Activated CD8-positive, alpha-beta memory T cell treated with anti-CD3 and anti-CD28 coated beads for 36 hours (primary cell): ENCODE measurements around the gene PHKA2. TPM values are rescaled to one million over a fixed set of nuclear protein-coding genes. Genes with fewer than 3 reads are reported as not detected.
"Not testable (repeated sequence)": the region's sequence is repeated elsewhere in the genome, so short reads cannot be mapped to it uniquely, and the experiment has no call there.

Source experiments
- CTCF ChIA-PET: fragments of 350-600 bp; sonication (Branson Sonifier 250); formaldehyde crosslinking; loops from one replicate; lab custom pipeline; 2021; ENCODE audit warnings: antibody characterized with exemption; lab: Charles Lee
- POLR2A ChIA-PET: fragments of 350-600 bp; sonication (Branson Sonifier 250); formaldehyde crosslinking; loops from one replicate; lab custom pipeline; 2021; ENCODE audit warnings: antibody characterized with exemption; lab: Charles Lee
- total RNA-seq, 2 experiments: library from RNA; stranded (reverse); gene quantifications; one replicate each; pipeline ENCODE4 v1.2.3, GENCODE V29; 2021

The PHKA2 gene, protein sequence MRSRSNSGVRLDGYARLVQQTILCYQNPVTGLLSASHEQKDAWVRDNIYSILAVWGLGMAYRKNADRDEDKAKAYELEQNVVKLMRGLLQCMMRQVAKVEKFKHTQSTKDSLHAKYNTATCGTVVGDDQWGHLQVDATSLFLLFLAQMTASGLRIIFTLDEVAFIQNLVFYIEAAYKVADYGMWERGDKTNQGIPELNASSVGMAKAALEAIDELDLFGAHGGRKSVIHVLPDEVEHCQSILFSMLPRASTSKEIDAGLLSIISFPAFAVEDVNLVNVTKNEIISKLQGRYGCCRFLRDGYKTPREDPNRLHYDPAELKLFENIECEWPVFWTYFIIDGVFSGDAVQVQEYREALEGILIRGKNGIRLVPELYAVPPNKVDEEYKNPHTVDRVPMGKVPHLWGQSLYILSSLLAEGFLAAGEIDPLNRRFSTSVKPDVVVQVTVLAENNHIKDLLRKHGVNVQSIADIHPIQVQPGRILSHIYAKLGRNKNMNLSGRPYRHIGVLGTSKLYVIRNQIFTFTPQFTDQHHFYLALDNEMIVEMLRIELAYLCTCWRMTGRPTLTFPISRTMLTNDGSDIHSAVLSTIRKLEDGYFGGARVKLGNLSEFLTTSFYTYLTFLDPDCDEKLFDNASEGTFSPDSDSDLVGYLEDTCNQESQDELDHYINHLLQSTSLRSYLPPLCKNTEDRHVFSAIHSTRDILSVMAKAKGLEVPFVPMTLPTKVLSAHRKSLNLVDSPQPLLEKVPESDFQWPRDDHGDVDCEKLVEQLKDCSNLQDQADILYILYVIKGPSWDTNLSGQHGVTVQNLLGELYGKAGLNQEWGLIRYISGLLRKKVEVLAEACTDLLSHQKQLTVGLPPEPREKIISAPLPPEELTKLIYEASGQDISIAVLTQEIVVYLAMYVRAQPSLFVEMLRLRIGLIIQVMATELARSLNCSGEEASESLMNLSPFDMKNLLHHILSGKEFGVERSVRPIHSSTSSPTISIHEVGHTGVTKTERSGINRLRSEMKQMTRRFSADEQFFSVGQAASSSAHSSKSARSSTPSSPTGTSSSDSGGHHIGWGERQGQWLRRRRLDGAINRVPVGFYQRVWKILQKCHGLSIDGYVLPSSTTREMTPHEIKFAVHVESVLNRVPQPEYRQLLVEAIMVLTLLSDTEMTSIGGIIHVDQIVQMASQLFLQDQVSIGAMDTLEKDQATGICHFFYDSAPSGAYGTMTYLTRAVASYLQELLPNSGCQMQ
- total RNA-seq, result 10 to 100 TPM; 17.7 to 18.0 TPM

DNA sequence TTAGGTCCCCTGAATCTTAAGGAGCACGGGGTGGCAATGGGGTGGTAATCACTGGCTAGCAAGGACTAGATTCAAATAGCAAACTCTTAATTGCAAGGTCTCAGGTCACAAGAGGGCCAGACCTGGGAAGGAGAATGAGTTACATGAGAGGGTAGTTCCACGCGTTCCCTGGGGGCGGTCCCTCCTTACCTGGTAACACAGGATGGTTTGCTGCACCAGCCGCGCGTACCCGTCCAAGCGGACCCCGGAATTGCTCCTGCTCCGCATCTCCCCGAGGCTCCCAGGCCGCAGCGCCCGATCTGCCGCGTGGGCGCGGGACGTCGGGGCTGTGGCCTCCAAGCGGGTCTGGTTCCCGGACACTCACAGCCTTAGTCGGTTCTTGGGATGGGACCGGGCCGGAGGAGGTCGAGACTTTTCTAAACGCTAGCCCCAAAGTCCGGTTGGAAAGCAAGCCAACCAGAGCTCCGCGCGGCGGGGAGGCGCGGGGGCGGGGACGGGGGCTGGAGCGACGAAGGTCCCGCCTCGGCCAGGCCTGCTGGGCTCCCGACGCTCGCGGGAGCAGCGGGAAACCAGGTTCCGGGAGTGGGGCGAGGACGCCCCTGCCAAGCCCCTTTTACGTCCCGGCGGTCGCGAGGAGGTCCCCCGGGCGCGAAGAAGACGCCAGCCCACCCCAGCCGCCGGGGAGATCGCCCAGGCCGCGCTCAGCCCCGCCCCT, at the start of gene PHKA2:
Gene PHKA2, minus strand, starts transcription at position 449 of the 715 bp plus-strand sequence. Its CDS starts 182 bp downstream, at position 267.
- ChIA-PET POLR2A (no interaction called here), CTCF (no interaction called here)

DNA sequence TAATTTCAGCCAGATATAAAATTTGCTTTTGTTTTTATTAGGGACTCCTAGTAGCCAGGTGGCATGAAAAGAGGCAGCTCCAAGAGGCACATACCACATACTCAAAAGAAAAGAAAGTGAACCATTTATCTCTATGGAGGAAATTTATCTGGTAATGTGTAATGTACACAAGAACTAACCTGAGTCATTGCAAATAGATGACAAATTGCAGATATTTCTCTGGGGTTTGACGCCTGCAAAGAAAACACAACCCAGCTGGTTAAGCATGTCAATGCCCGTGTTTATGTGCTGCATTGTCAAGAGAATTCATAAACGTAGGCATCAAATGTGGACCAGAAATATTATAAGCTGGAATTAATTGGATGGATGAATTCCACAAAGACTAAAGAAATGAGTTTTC, 46.9 kb upstream of the PHKA2 start:
- POLR2A ChIA-PET, result no interaction called here
- CTCF ChIA-PET, result no interaction called here

DNA sequence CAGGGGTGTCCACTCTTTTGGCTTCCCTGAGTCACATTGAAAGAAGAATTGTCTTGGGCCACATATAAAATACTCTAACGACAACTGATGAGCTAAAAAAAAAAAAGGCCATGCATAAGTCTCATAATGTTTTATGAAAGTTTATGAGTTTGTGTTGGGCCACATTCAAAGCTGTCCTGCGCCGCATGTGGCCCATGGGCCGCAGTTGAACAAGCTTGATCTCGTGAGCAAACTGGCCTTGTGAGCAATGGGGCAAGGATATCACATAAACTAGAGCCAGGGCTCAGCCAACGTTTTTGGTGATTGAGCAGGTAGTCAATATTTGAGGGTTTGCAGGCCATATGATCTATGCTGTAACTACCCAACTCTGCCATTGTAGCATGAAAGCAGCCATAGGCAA, 44.6 kb upstream of the PHKA2 start:
- CTCF ChIA-PET, result no interaction called here
- POLR2A ChIA-PET, result no interaction called here

DNA sequence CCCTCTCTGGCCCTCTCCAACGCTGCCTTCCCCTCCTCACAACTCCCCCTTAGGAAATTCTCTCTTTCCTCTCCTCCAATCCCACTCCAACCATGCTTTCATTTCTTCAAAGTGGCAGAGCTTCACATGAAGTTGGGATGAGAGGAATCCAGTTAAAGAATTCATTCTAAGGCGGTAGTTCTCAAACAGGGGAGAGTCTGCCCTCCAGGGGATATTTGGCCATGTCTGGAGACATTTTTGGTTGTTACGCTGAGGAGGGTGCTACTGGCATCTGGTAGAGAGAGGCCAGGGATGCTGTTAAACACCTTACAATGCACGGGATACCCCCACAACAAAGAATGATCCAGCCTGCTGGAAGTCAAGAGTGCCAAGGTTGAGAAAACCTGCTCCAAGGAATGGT, 40.5 kb upstream of the PHKA2 start:
- ChIA-PET CTCF (no interaction called here), POLR2A (no interaction called here)

DNA sequence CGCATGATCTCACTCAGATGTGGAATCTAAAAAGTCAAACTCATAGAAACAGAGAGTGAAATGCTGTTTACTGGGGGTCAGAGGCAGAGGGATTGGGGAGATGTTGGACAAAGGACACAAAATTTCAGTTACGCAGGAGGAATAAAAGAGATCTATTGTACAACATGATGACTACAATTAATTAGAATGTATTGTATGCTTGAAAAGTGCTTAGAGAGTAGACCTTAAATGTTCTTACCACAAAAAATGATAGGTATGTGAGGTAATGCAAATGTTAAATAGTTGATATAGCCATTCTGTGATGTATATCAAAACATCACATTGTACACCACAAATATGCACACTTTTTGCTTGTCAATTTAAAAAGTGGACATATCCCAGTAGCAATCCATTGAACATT, 36.1 kb upstream of the PHKA2 start:
- ChIA-PET POLR2A (no interaction called here), CTCF (no interaction called here)

DNA sequence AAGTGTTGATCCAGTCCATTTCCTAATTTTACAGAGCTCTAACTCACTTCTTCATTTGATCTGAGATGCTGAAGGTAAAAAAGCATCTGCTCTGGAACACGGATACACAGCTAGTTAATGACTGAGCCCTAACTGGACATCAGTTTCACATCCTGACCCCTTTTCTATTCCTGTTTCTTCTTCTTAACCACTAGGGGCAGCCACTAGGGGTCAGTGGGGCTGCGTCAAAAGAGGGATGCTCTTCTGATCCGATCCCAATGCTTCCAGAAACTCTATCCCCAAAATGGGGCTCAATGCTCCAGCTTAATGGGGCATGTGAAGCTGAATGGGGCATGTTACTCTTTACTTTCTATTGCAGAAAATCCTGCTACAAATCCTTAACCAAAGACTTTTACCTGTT, 33.4 kb upstream of the PHKA2 start:
- CTCF ChIA-PET, result interaction anchor here (0.5 kb wide), 1 partner anchor 317 kb away, joined by 3 read pairs; no protein-coding TSS in a partner anchor
- POLR2A ChIA-PET, result no interaction called here

DNA sequence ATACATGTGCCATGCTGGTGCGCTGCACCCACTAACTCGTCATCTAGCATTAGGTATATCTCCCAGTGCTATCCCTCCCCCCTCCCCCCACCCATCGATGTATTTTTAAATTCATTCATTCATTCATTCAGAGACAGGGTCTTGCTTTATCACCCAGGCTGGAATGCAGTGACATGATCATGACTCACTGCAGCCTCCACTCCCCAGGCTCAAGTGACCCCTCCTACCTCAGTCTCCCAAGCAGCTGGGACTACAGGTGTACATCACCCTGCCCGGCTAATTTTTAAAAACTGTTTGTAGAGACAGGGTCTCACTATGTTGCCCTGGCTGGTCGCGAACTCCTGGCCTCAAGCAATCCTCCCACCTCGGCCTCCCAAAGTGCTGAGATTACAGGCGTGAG, 32.7 kb upstream of the PHKA2 start:
- POLR2A ChIA-PET, CTCF ChIA-PET: not testable (repeated sequence)

DNA sequence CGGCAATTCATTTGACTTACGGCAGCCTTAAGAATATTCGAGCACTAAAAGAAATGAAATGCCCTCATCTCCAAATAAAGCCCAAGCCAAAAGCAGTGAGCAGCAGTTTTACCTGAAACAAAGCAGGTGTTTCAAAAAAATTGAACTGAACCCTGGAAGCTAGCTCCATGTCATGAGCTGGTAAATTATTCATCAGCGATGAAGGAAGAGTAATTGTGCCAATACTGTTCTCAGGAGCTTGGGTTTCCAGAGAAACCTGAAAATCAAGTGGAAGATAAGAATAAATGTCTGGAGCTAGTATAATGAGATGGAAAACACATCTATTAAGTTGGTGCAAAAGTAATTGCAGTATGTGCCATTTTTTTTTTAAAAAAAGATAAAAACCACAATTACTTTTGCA, 24.0 kb upstream of the PHKA2 start:
- CTCF ChIA-PET, result no interaction called here
- POLR2A ChIA-PET, result no interaction called here

DNA sequence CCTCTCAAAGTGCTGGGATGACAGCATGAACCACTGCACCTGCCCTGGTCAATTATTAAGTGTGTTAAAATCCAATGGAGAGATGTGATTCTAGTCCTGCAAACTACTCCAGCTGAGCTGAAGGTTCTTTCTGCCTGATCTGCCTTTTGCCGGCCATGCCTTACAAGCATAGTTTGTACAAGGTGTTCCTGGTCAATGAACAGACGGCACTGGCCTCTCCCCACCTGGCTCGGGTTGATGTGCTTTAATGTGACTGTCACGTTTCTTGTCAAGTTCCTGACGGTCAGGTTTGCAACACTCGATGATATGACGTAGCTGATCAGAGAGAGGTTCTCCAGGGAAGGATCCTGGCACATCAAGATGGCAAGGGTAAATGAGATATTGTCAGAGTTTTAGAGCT, 23.1 kb upstream of the PHKA2 start:
- ChIA-PET POLR2A (no interaction called here), CTCF (no interaction called here)

DNA sequence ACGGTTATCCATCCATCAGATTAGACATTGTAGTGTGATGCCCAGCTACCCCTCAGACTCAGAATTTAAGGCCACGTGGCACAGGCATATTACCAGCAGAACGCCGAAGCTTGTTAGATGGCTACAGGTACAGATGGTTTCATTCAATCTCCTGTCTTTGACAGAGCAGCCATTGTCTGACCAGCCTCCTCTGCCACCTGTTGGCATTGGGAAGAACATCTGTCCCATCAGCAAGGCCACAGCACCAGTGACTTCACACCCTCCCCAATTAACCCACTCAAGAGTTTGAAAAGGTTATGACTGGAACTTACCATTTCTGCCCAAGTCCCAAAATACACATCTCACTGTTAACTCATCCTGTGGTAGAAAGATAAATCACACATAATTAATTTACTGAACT, 22.0 kb upstream of the PHKA2 start:
- ChIA-PET CTCF (interaction anchor here (0.9 kb wide), 1 partner anchor 15 kb away, joined by 5 read pairs; no protein-coding TSS in a partner anchor), POLR2A (no interaction called here)

DNA sequence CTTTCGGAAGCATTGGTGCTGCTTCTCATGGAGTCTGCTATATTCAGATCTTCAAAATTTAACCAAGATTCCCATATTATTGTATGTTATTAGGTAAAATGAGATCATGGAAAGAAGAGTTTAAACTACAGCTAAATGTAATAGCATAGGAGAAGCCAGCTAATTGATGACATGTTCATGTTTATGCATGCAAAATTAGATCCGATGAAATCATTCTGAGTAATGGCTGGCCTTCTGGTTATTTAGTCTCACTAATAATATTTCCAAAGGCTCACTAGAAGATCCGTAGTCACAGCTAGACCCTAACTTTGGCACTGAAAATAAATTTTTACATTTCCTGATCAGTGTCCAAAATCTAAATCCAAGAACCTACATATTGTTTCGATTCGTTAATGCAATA, 19.8 kb upstream of the PHKA2 start:
- ChIA-PET CTCF (no interaction called here), POLR2A (no interaction called here)

DNA sequence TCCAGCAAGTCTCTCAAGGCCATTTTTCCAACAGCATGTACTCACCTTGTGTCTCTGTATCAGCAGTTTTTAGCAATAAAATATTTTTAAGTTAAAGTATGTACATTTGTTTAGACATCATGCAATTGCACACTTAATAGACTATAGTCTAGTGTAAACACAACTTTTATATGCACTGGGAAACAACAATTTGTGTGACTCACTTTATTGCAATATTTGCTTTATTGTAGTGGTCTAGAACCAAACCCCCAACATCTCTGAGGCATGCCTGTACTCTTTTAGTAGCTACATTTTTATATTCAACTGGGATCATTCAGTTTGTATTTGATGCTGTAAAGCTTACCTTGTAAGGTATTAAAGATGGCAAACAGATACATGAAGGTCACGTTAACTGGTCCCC, 14.7 kb upstream of the PHKA2 start:
- POLR2A ChIA-PET, result no interaction called here

DNA sequence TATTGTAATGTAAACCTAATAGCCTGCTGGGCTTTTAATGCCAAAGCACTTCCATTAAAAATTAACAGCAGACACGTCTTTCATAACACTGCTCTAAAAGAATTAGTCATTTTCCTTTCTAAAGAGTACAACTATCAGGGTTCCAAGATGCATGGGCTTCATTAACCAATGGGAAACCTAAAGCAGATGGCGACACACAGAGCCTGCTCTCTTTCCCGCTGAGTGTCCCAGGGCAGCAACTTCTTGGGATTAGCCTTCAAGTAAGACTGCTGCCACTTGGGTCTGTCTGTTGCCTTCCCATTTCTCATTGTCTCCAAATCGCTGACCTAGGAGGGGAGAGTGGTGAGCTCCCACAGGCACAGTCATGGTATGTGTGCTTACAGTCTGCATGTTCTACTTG, 14.0 kb upstream of the PHKA2 start:
- CTCF ChIA-PET, result no interaction called here
- POLR2A ChIA-PET, result no interaction called here

More for the DNA sequence above, 14.7 kb upstream of the PHKA2 start:
- CTCF ChIA-PET, result interaction anchor here (0.6 kb wide), 1 partner anchor 473 kb away, joined by 4 read pairs; no protein-coding TSS in a partner anchor

DNA sequence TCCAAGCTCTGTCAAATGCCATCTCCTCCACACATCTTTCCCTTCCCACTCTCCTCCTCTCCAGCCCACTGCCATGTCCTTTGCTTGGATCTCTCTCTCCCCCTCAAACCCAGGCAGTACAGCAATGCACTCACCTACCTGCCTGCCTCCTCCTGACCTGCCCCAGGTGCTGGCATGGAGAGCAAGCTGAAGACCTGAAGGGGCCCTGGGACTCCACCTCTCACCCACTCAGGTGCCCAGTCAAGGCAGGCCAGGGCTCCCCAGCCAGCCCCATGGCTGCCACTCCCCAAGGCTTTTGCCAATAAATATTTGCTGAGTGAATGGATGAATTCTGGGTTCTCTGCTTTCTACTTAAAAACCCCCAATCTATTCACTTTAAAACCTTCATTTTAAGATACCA, 12.6 kb upstream of the PHKA2 start:
- CTCF ChIA-PET, result no interaction called here
- POLR2A ChIA-PET, result no interaction called here

DNA sequence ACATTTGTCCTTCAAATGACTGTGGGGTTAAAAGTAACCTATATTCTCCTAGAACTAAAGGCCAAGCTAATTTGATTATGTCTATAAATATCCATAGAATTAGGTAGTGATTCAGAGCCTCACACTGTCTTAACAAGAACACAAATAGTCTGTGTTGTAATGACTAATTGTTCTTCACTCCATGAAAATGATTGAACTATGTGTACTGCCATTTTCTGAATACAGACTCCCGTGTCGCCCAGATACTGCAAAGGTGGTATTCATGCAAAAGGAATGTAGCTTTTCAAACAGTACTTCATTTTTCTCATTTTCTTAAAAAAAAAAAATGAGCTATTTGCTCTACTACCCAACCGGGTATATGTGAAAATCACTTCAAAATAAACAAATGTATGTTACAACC, 11.3 kb upstream of the PHKA2 start:
- ChIA-PET POLR2A (no interaction called here), CTCF (no interaction called here)

DNA sequence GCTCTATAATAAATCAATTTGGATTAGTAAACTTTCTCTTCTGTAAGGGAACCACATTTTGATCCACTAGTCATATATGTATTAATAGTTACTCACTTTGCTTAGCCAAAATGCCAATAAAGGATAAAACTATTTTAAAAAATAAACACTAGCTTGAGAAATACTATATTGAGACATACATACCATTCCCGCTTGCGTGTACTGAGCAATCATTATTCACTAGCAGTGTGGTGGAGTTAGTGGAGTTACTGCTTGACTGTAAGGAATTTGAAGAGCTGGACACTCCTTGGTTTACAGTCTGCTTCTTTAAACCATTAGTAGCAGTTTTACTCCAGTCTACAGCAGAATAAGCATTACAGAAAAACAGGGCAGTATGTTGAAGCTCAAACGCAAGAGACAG, 10.8 kb upstream of the PHKA2 start:
- POLR2A ChIA-PET, result no interaction called here
- CTCF ChIA-PET, result no interaction called here

DNA sequence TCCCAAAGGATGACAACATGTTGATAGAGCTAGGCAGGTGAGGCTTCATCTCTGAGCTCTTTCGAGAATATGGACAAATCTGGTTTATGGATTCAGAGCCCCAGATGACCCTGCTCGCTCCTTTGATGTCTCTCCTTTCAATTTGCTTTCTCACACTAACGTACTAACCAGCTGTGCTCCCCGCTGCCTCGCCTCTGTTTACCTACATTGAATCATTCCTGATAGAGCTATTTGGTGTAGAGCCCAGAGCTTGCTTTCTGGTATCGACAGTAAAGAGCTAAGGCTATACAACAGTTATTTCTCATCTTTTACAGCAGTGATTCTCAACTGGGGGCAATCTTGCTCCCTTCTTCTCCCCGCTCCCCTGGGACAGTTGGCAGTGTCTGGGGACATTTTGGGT, 8.9 kb upstream of the PHKA2 start:
- CTCF ChIA-PET, result no interaction called here
- POLR2A ChIA-PET, result no interaction called here

DNA sequence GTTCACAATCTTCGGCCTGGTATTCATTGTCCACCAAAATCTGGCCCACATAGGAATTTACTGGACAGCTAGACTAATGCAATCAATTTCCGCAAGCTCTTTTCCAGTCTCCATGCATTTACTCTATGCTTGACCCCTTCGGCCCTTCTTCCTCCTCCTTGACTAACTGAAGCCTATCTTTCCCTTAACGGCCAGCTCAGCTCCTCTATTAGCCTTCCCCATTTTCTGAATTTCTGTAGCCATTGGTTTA, 1.2 kb upstream of the PHKA2 start:
- POLR2A ChIA-PET, result interaction anchor here (0.6 kb wide), 1 partner anchor 362 kb away, joined by 3 read pairs; no protein-coding TSS in a partner anchor
- CTCF ChIA-PET, result no interaction called here

DNA sequence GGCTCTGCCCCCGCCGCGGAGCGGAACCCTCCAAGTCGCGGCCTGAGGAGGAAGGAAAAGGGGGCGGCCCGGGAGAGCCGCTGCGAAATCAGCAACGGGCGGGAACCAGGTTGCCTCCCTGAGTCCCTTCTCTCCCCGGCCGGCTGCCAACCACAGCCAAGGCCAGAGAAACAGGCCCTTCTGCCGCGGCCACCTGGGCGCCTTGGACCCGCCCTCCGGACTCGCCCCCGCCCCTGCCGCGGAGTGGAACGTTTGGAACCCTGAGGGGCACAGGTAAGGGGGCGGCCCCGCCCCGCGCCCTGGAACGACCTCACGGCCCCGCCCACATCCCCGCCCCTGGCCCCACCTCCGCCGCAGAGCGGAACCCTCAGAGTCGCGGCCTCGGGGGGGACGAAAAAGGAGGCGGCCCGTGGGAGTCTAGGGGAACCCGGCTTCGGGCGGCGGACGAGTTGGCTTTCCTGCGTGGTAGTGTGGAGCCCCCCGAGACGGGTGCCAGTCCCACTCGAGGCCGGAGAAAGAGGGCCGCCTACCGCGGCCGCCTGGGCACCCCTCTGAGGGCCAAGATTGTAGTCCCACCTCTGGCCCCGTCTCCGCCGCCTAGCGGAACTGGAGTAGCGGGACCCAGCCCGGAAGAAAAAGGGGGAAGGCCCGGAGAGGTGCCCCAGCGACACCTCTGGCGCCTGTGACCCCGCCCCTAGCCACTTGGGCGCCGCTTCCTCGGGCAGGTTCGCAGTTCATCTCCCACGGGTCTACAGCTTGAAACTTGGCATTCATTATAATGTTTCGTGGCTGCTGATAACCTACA, 669 bp upstream of the PHKA2 start:
- CTCF ChIA-PET, result no interaction called here
- POLR2A ChIA-PET, result interaction anchor here (0.6 kb wide), 1 partner anchor 363 kb away, joined by 3 read pairs; no protein-coding TSS in a partner anchor
